GM12872 (cell line): Measurements from ENCODE around the gene TRIM50.
"Not testable (repeated sequence)": the region's sequence is repeated elsewhere in the genome, so short reads cannot be mapped to it uniquely, and the experiment has no call there.

ENCODE experiments used
- CTCF ChIP-seq: IDR thresholded peaks from 3 replicates; pipeline ENCODE4 v1.5.1; 2011; ENCODE audit warnings: low read depth, mild to moderate bottlenecking, low read length, moderate library complexity; ENCODE audit not compliant: insufficient read depth

The TRIM50 gene

GRCh38 chr7:73327922-73328321 lies at the start of gene TRIM50, which contains the start of gene FKBP6:
TSS of gene TRIM50 (minus strand) at chr7:73328082. CDS start at chr7:73324787, 3,295 bp downstream.
TSS of gene FKBP6 (plus strand) at chr7:73328161. CDS start at chr7:73328429, 268 bp downstream.
- TF ChIP-seq CTCF, result not testable (repeated sequence)

GRCh38 chr7:73376671-73377412 lies 49.0 kb upstream of the TRIM50 start:
- TF ChIP-seq CTCF, result no peak

GRCh38 chr7:73373741-73374140 lies 45.9 kb upstream of the TRIM50 start:
- no peak for TF ChIP-seq CTCF

- TF ChIP-seq CTCF, result no peak
These were observed 41.7 kb upstream of the TRIM50 start for GRCh38 chr7:73369622-73370021.

GRCh38 chr7:73369009-73369408 lies 41.1 kb upstream of the TRIM50 start:
- TF ChIP-seq CTCF, result no peak

GRCh38 chr7:73366990-73367389 lies 39.1 kb upstream of the TRIM50 start:
- TF ChIP-seq CTCF, result no peak

GRCh38 chr7:73366127-73366526 lies 38.2 kb upstream of the TRIM50 start:
- no peak for TF ChIP-seq CTCF
